Loucy (cell line): ENCODE results near the gene POC1A.

Source experiments
- CTCF ChIP-seq: fragments of 200-600 bp; sonication (generic); conservative IDR thresholded peaks from 2 replicates; pipeline ENCODE4 v1.5.1; 2014; ENCODE audit warnings: mild to moderate bottlenecking, antibody characterized with exemption, low read length
- EZH2phosphoT487 ChIP-seq: fragments of 200-600 bp; IDR thresholded peaks from 2 replicates; pipeline ENCODE4 v1.6.1; 2018; ENCODE audit warnings: antibody characterized with exemption, mild to moderate bottlenecking, moderate library complexity, borderline replicate concordance

DNA sequence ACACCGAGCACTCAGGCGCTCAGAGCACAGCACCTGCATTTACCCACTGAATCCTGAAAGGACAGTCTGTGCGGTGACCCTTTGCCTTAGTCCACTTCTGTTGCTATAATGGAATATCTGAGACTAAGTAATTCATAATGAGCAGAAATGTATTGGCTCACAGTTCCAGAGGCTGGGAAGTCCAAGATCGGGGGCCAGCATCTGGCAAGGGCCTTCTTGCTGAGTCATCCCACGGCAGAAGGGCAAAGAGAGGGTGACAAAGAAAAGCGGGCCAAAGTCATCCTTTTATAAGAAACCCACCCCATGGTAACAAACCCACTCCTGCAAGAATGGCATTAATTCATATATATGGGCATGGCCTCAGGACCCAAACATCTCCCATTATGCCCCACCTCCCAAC, 27.7 kb downstream of the POC1A start:
- TF ChIP-seq CTCF: no peak
- no peak for TF ChIP-seq EZH2phosphoT487
